IPS DF 19.7 (cell line): Measurements from ENCODE around the gene EML4.
A peak's percentile ranks its signal among the peaks of the same experiment; 100 is the strongest.

Source experiments
- DNase-seq: peaks from one replicate; pipeline ENCODE4 v3.0.0-alpha.2; 2013; ENCODE audit warnings: low read depth, low spot score

The EML4 gene

GRCh38 chr2:42348113-42348805 is 179.1 kb downstream of the EML4 start:
- DNase-seq = no peak

GRCh38 chr2:42350434-42351063 is 181.4 kb downstream of the EML4 start:
- DNase-seq = no peak

- DNase-seq = no peak
Measured at GRCh38 chr2:42351864-42352263, 182.7 kb downstream of the EML4 start.

GRCh38 chr2:42353792-42354429 is 184.8 kb downstream of the EML4 start:
- no peak for DNase-seq

DNA sequence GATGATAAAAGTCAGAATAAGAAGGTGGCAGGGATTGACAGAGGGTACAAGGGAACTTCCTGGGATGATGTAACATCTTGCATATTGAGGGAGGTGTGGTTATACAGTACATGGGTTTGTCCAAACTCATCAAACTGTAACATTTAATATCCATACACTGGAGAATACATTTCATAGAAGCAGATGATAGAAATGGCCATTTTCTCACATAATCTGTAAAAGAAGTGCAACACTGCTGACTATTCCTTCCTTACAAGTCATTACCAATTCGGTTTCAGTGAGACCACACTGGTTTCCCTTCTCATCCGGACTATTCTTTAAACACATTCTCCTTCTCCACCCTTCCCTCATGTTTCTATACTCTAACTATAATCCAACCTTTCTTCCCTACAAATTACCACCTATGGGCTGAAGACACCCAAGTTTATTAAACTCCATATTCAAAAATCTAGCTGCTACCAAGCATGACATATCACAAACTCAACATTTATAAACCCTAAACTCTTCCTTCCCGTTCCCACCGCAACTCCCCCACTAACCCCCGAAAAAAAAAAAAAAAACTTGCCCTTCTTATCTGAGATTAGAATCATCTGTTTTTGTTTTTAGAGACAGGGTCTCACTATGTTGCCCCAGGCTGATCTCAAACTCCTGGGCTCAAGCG is 190.3 kb downstream of the EML4 start:
- no peak for DNase-seq

DNA sequence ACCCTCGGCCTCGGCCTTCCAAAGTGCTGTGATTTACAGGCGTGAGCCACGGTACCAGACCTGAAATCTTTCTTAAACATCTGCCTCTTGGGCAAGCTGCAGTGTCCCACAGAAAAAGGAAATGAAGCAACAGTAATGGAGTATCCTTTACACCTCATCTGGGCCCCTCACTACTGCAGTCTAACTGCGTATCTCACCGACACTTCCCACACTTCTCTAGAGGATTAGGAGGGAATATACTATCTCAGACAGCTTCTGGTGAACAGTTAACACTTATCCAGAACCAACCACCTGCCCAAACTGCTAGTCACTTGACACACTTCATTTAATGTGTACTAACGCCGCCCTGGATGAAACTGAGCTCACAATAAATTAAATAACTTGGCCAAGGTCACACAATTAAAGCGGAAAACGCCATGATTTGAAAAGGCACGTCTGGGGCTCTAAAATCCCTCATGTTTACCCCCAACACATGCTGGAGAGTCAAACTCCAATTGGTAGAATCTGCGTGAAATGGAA is 190.9 kb downstream of the EML4 start:
- DNase-seq = no peak

- no peak for DNase-seq
Measured at GRCh38 chr2:42360493-42360889, 191.3 kb downstream of the EML4 start.

- DNase-seq = peak; percentile 76
Measured at GRCh38 chr2:42360890-42361727, 192.0 kb downstream of the EML4 start, which contains the start of gene COX7A2L. COX7A2L (minus strand) TSS chr2:42361217; CDS start chr2:42361161, 56 bp downstream.

DNA sequence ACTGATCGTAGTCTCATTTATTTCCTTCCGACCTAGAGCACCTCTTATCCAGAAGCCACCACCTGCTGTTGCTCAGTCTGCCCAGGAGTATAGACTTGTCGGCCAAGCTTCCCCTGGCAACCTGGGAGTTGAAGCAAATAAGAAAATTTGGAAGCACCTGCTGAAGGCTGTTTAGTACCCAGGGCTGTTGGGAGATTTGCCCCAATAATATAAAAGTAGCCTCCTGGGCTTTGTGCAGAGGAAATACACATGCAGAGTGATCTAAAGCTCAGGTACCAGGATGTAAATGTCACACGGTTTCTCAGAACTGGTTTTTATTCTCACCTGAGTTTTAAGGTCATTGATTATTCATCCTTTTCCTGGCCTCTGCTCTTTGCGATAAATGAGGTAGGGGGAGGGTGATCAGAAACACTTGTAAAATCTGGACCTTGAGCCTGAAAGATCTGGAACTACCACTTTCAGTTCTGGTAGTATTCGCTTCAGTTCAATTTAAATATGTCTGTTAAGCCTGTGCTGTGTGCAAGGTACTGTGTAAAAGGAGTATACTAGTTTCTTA is 192.7 kb downstream of the EML4 start:
- DNase-seq = no peak

DNA sequence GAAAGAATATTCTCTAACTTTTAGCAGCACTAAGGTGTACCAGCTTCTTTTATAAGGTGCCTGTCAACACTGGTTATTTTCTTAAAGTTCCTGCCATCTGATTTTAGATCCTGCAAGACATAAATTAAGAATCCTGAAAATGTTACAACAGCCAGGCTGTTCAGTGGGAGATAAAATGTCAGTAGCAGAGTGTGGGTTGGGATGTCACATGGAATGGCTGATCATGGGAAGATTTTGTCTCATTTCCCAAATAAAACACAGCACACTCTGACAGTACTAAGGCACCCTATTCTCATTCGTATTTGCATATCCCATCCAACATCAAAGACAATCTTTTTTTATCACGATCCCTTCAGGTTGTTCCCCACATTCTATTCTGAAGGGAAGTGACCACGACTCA is 194.3 kb downstream of the EML4 start:
- no peak for DNase-seq

GRCh38 chr2:42364658-42365057 is 195.5 kb downstream of the EML4 start:
- no peak for DNase-seq

GRCh38 chr2:42366411-42366810 is 197.3 kb downstream of the EML4 start:
- no peak for DNase-seq

DNA sequence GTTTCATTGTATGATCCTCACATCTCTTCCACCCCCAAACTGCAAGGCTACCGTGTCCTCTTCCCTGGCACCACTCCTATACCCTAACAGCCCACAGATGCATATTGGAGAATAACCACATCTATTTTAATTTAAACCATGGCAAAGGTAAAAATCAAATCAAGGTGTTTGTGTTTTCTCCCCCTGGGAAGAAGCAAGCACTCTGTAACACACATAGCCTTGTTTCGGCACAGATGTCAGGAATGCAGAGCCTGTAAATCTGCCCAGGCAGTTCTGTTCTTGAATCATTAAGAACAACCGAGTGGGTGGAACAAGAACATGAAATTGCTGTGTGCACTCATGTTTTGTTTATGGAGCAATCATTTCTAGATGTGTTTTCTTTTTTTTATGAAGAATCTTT is 198.7 kb downstream of the EML4 start:
- no peak for DNase-seq

DNA sequence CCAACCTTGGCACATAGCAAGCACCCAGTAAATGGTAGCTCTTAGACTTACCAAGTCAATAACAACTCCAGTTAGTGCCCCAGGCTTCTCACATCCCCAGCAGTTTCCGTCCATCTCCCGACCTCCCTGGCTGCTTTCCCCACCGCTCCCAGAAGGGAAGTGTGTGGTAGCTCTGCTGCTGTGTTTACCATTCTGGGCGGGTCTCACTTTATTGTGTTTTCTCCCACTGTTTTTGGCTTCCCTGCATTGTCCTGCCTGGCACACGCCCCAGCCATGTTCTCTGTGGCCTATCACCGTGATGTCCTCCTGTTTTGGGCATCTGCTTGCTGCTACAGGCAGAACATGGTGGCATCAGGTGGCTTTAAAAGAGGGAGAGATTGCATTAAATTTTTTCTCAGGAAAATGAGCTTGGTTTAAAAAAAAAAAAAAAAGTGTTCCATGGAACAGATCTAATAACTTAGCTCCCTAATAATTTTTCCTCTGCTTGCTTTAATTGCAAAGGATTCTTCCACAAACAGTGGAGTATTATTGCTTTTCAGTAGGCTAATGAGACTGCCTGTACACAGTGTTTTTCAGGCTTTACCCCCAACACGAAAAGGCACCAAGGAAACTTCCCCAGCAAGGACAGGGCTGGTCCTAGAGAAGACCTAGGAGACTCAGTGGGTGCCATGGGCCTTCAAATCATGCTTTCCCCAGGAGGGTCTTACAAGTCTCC is 199.8 kb downstream of the EML4 start:
- no peak for DNase-seq

DNA sequence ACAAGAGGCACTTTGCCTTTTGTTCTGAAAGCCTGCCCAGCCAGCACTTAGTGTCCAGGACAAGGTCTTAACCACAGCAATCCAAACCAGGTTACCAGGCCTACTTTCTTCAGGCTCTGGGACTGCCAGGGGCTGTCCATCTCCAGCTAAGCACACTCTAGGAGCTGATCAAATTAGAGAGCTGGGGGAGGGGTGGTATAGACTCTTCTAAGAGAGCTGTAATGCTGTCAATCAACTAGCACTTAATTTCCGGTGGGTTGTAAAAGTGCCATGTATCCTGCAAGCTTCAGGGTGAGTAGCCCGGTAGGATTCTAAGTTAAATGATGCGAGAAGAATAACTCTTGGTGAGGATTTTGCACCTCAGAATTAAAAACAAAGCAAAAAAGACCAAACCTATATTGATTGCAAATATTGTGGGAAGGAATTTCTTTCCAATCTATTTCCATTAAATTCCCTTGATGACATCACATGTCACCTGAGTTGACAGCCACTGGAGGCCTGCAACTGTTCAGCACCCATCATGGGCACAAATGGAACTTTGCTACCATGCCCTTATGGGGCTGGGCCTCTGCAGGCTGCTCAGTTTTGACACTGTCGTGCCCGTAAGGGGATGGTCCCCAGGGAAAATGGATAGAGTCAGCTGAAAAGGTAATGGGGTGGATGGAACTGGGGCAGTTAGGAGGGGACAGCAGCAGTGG is 200.5 kb downstream of the EML4 start:
- no peak for DNase-seq

- DNase-seq = no peak
Measured at GRCh38 chr2:42371611-42372473, 202.7 kb downstream of the EML4 start.

GRCh38 chr2:42372474-42373200 is 203.5 kb downstream of the EML4 start:
- DNase-seq = no peak

DNA sequence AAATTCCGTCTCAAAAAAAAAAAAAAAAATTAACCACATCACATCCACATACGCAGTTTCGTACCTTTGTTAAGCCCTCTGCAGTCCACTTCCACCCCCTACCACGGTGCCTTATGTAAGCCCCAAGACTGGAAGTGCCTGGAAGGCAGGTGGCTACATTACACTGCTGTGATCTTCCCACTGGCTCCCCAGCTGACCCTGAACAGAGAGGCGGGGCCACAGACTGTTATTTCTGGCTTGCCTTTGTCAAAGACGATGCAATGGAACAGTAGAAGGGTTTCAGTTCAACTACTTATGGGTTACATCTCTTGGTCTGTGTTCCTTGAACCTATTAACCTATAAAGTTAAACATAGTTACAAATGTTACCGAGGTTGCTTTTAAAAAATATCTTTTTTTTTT is 207.6 kb downstream of the EML4 start:
- no peak for DNase-seq
